Measurements from ENCODE around the gene USP2.
A peak's percentile ranks its signal among the peaks of the same experiment; 100 is the strongest.

USP2 gene

GRCh38 chr11:119361056-119361787, 20.3 kb downstream of the USP2 start:
- peak; percentile 9 for FAIRE-seq
- no peak for TF ChIP-seq POU2F2 (IDR thresholded peaks at IDR 0.05; ENCODE audit: low read depth, low read length)
- TF ChIP-seq POLR2A (IDR thresholded peaks at IDR 0.05; ENCODE audit: low read depth, low read length): no peak
- TF ChIP-seq POLR2AphosphoS5 (IDR thresholded peaks at IDR 0.05; ENCODE audit: low read depth, low read length): no peak
- no peak for TF ChIP-seq PAX5 (IDR thresholded peaks at IDR 0.05; ENCODE audit: insufficient read depth, low read length, severe bottlenecking)
- no peak for TF ChIP-seq TAF1 (IDR thresholded peaks at IDR 0.05; ENCODE audit: low read depth, low read length)
- no peak for TF ChIP-seq SPI1 (IDR thresholded peaks at IDR 0.05; ENCODE audit: low read depth, low read length)
- no peak for DNase-seq (ENCODE audit: insufficient read length, low spot score)

- no peak for FAIRE-seq
- no peak for DNase-seq (ENCODE audit: insufficient read length, low spot score)
- TF ChIP-seq SPI1 (IDR thresholded peaks at IDR 0.05; ENCODE audit: low read depth, low read length) (peak; percentile 33; the same call in 1 of the 2 replicates), TAF1 (IDR thresholded peaks at IDR 0.05; ENCODE audit: low read depth, low read length) (no peak), POU2F2 (IDR thresholded peaks at IDR 0.05; ENCODE audit: low read depth, low read length) (no peak)
These were observed 21.9 kb downstream of the USP2 start for GRCh38 chr11:119359365-119360214.

- DNase-seq (ENCODE audit: insufficient read length, low spot score): no peak
- TF ChIP-seq PAX5 (IDR thresholded peaks at IDR 0.05; ENCODE audit: insufficient read depth, low read length, severe bottlenecking) (no peak), POLR2AphosphoS5 (IDR thresholded peaks at IDR 0.05; ENCODE audit: low read depth, low read length) (no peak), POLR2A (IDR thresholded peaks at IDR 0.05; ENCODE audit: low read depth, low read length) (no peak), SPI1 (IDR thresholded peaks at IDR 0.05; ENCODE audit: low read depth, low read length) (no peak), TAF1 (IDR thresholded peaks at IDR 0.05; ENCODE audit: low read depth, low read length) (no peak), POU2F2 (IDR thresholded peaks at IDR 0.05; ENCODE audit: low read depth, low read length) (no peak)
- no peak for FAIRE-seq
These were observed 24.4 kb downstream of the USP2 start for GRCh38 chr11:119357074-119357473.

GRCh38 chr11:119356349-119357031, 25.0 kb downstream of the USP2 start:
- FAIRE-seq (peak; percentile 78), DNase-seq (ENCODE audit: insufficient read length, low spot score) (peak; percentile 86)
- TF ChIP-seq POLR2AphosphoS5 (IDR thresholded peaks at IDR 0.05; ENCODE audit: low read depth, low read length) (no peak), TAF1 (IDR thresholded peaks at IDR 0.05; ENCODE audit: low read depth, low read length) (no peak), POLR2A (IDR thresholded peaks at IDR 0.05; ENCODE audit: low read depth, low read length) (no peak), POU2F2 (IDR thresholded peaks at IDR 0.05; ENCODE audit: low read depth, low read length) (no peak), PAX5 (IDR thresholded peaks at IDR 0.05; ENCODE audit: insufficient read depth, low read length, severe bottlenecking) (no peak), SPI1 (IDR thresholded peaks at IDR 0.05; ENCODE audit: low read depth, low read length) (no peak)

GRCh38 chr11:119355091-119355843, 26.2 kb downstream of the USP2 start:
- no peak for FAIRE-seq

GRCh38 chr11:119352857-119353260, 28.6 kb downstream of the USP2 start:
- TF ChIP-seq SPI1 (IDR thresholded peaks at IDR 0.05; ENCODE audit: low read depth, low read length): no peak
- no peak for TF ChIP-seq PAX5 (IDR thresholded peaks at IDR 0.05; ENCODE audit: insufficient read depth, low read length, severe bottlenecking)
- TF ChIP-seq POLR2AphosphoS5 (IDR thresholded peaks at IDR 0.05; ENCODE audit: low read depth, low read length): no peak
- TF ChIP-seq POU2F2 (IDR thresholded peaks at IDR 0.05; ENCODE audit: low read depth, low read length): no peak
- TF ChIP-seq POLR2A (IDR thresholded peaks at IDR 0.05; ENCODE audit: low read depth, low read length): no peak
- no peak for TF ChIP-seq TAF1 (IDR thresholded peaks at IDR 0.05; ENCODE audit: low read depth, low read length)
- FAIRE-seq (no peak), DNase-seq (ENCODE audit: insufficient read length, low spot score) (no peak)

More at GRCh38 chr11:119355091-119355843, 26.2 kb downstream of the USP2 start:
- TF ChIP-seq PAX5 (IDR thresholded peaks at IDR 0.05; ENCODE audit: insufficient read depth, low read length, severe bottlenecking): no peak
- TF ChIP-seq SPI1 (IDR thresholded peaks at IDR 0.05; ENCODE audit: low read depth, low read length): no peak
- TF ChIP-seq POLR2A (IDR thresholded peaks at IDR 0.05; ENCODE audit: low read depth, low read length): no peak
- TF ChIP-seq POU2F2 (IDR thresholded peaks at IDR 0.05; ENCODE audit: low read depth, low read length): no peak
- DNase-seq (ENCODE audit: insufficient read length, low spot score): no peak

- DNase-seq (ENCODE audit: insufficient read length, low spot score) (no peak), FAIRE-seq (no peak)
- no peak for TF ChIP-seq POLR2A (IDR thresholded peaks at IDR 0.05; ENCODE audit: low read depth, low read length)
- no peak for TF ChIP-seq TAF1 (IDR thresholded peaks at IDR 0.05; ENCODE audit: low read depth, low read length)
- TF ChIP-seq SPI1 (IDR thresholded peaks at IDR 0.05; ENCODE audit: low read depth, low read length): no peak
- TF ChIP-seq PAX5 (IDR thresholded peaks at IDR 0.05; ENCODE audit: insufficient read depth, low read length, severe bottlenecking): no peak
- TF ChIP-seq POLR2AphosphoS5 (IDR thresholded peaks at IDR 0.05; ENCODE audit: low read depth, low read length): no peak
- TF ChIP-seq POU2F2 (IDR thresholded peaks at IDR 0.05; ENCODE audit: low read depth, low read length): no peak
These were observed 30.3 kb downstream of the USP2 start for GRCh38 chr11:119351232-119351631.

GRCh38 chr11:119350302-119350701, 31.2 kb downstream of the USP2 start:
- TF ChIP-seq POU2F2 (IDR thresholded peaks at IDR 0.05; ENCODE audit: low read depth, low read length): no peak
- TF ChIP-seq TAF1 (IDR thresholded peaks at IDR 0.05; ENCODE audit: low read depth, low read length): no peak
- no peak for TF ChIP-seq SPI1 (IDR thresholded peaks at IDR 0.05; ENCODE audit: low read depth, low read length)
- no peak for TF ChIP-seq POLR2AphosphoS5 (IDR thresholded peaks at IDR 0.05; ENCODE audit: low read depth, low read length)
- no peak for TF ChIP-seq POLR2A (IDR thresholded peaks at IDR 0.05; ENCODE audit: low read depth, low read length)
- TF ChIP-seq PAX5 (IDR thresholded peaks at IDR 0.05; ENCODE audit: insufficient read depth, low read length, severe bottlenecking): no peak

More at GRCh38 chr11:119350302-119350701, 31.2 kb downstream of the USP2 start:
- DNase-seq (ENCODE audit: insufficient read length, low spot score) (no peak), FAIRE-seq (no peak)

All from GM12891 (cell line).